WERI-Rb-1 (cell line): ENCODE data around the gene FASN.

Experiments
- DNase-seq: peaks from one replicate; pipeline ENCODE4 v3.0.0-alpha.2; 2020
- H3K27ac ChIP-seq: fragments of 250-450 bp; sonication (Bioruptor Pico); 2 replicates; pipeline ENCODE4 v1.5.1; 2020; ENCODE audit warnings: mild to moderate bottlenecking, moderate library complexity
- H3K27me3 ChIP-seq: fragments of 250-450 bp; sonication (Bioruptor Pico); 2 replicates; pipeline ENCODE4 v1.5.1; 2021; ENCODE audit warnings: mild to moderate bottlenecking, low read depth, moderate library complexity; ENCODE audit not compliant: insufficient read depth, severe bottlenecking
- H3K36me3 ChIP-seq: fragments of 250-450 bp; sonication (Bioruptor Pico); 2 replicates; pipeline ENCODE4 v1.5.1; 2020; ENCODE audit warnings: mild to moderate bottlenecking, moderate library complexity
- H3K4me3 ChIP-seq: 2 replicates; pipeline ENCODE4 v1.5.1; 2011; ENCODE audit warnings: low read depth, mild to moderate bottlenecking, control low read depth, low read length
- H3K9me3 ChIP-seq: fragments of 250-450 bp; sonication (Bioruptor Pico); 2 replicates; pipeline ENCODE4 v1.5.1; 2021; ENCODE audit warnings: mild to moderate bottlenecking, moderate library complexity; ENCODE audit not compliant: severe bottlenecking
- TF ChIP-seq, protein P1 (sequence below): IDR thresholded peaks from 2 replicates; pipeline ENCODE4 v1.5.1; 2011; ENCODE audit warnings: low read depth, mild to moderate bottlenecking, control low read depth, inconsistent platforms, low read length

Gene FASN

GRCh38 chr17:82108961-82109475 is 11.0 kb upstream of the FASN start:
- TF ChIP-seq, protein P1, sequence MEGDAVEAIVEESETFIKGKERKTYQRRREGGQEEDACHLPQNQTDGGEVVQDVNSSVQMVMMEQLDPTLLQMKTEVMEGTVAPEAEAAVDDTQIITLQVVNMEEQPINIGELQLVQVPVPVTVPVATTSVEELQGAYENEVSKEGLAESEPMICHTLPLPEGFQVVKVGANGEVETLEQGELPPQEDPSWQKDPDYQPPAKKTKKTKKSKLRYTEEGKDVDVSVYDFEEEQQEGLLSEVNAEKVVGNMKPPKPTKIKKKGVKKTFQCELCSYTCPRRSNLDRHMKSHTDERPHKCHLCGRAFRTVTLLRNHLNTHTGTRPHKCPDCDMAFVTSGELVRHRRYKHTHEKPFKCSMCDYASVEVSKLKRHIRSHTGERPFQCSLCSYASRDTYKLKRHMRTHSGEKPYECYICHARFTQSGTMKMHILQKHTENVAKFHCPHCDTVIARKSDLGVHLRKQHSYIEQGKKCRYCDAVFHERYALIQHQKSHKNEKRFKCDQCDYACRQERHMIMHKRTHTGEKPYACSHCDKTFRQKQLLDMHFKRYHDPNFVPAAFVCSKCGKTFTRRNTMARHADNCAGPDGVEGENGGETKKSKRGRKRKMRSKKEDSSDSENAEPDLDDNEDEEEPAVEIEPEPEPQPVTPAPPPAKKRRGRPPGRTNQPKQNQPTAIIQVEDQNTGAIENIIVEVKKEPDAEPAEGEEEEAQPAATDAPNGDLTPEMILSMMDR: no peak
- H3K27me3 ChIP-seq: no peaks in the 10 kb centered on the region
- no peak overlapping the region for H3K4me3 ChIP-seq
- no peaks in the 10 kb centered on the region for H3K9me3 ChIP-seq
- no peak overlapping the region for H3K27ac ChIP-seq
- H3K36me3 ChIP-seq: peaks cover 20% of the 10 kb centered on the region
- DNase-seq: no peak

GRCh38 chr17:82108496-82108945 is 10.5 kb upstream of the FASN start:
- TF ChIP-seq, protein P1: no peak
- H3K27me3 ChIP-seq: no peaks in the 10 kb centered on the region
- no peak overlapping the region for H3K27ac ChIP-seq
- no peak overlapping the region for H3K4me3 ChIP-seq
- H3K36me3 ChIP-seq: peaks cover 16% of the 10 kb centered on the region
- DNase-seq: no peak
- no peaks in the 10 kb centered on the region for H3K9me3 ChIP-seq

GRCh38 chr17:82108038-82108437 is 10.0 kb upstream of the FASN start:
- Histone ChIP-seq H3K27ac (no peak overlapping the region), H3K36me3 (peaks cover 16% of the 10 kb centered on the region), H3K27me3 (no peaks in the 10 kb centered on the region), H3K9me3 (no peaks in the 10 kb centered on the region), H3K4me3 (no peak overlapping the region)
- DNase-seq: no peak
- TF ChIP-seq, protein P1: no peak

DNA sequence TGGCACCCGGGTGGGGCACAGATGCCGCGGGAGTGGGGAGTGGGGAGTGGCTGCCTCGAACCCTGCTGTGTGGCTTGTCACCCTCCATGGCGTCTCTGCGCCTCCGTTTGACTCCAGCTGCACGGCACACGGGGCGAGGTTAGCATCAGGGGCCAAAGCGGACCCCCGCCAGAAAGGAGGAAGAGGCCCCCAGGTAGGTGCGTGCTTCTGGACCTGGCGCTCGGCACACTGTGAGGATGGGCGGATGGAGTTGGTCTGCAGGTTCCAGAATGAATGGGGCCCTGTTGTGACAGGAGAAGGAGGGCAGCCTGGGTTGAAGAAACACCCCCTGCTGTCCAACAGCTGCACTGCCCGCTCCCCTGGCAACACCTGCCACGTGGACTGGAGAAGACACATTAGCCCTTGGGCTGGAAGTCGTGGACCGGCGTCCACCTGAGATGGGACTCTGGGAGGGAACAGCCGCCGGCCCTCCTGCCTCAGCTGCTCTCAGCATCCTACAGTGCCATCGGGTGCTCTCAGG is 9.4 kb upstream of the FASN start:
- H3K9me3 ChIP-seq: no peaks in the 10 kb centered on the region
- TF ChIP-seq, protein P1: peak; percentile 68
- peaks cover 15% of the 10 kb centered on the region for H3K36me3 ChIP-seq
- H3K27me3 ChIP-seq: no peaks in the 10 kb centered on the region
- no peak overlapping the region for H3K4me3 ChIP-seq
- H3K27ac ChIP-seq: peak overlapping the region; percentile 84
- DNase-seq: peak; percentile 61

DNA sequence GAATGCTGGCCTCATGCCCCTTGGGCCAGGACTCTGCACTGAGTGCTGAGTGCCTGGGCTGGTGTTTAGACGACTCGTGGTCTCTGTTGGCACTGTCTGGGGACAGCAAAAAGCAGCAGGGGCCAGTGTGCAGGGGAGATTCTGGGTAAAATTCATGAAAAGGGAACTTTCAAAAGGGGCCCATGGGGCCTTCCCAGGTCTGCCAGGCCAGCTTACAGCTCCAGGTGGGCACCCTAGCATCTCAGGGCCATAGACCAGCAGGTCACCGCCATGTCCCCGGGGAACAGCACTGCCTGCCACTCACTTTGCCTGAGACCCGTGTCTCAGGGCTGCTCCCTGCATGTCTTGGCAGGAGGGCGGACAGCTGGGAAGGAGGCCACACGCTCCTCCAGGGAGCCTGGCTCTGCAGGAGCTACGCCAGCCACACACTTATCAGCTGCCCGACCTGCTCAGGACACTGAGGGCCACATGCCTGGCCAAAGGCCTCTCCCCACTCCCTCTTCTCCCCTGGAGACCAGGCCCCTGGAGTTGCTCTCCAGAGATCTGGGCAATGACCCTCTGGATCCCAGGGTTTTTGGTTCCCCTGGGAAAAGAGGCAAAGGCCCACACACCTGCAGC is 8.8 kb upstream of the FASN start:
- Histone ChIP-seq H3K36me3 (peaks cover 9% of the 10 kb centered on the region), H3K4me3 (0 out of 2 replicates have a peak overlapping the region, but pooled peaks have one; percentile 2), H3K27me3 (no peaks in the 10 kb centered on the region), H3K9me3 (no peaks in the 10 kb centered on the region), H3K27ac (peak overlapping the region; percentile 84)
- peak; percentile 32 for DNase-seq
- TF ChIP-seq, protein P1: no peak
